ENCODE measurements around the gene CASKIN1. TPM values are rescaled to one million over a fixed set of nuclear protein-coding genes. Genes with fewer than 3 reads are reported as not detected.

CASKIN1 gene
- total RNA-seq, 2 experiments from 2014 or later, result 0.15 to 0.17 TPM

GRCh38 chr16:2229091-2229490 lies 32.7 kb upstream of the CASKIN1 start:
- no peak overlapping the region for H3K27ac Mint-ChIP-seq
- CTCF ChIA-PET, result no interaction called here
- intact Hi-C loops (cut with micrococcal nuclease), result no loop called here
- DNase-seq, result no peak
- H3K27me3 Mint-ChIP-seq (ENCODE audit: low read depth), result no peaks in the 10 kb centered on the region
- peaks cover 19% of the 10 kb centered on the region for H3K4me1 Mint-ChIP-seq (ENCODE audit: low read depth)
- no peaks in the 10 kb centered on the region for H3K9me3 Mint-ChIP-seq
- H3K4me3 Mint-ChIP-seq, result no peak overlapping the region
- peaks cover 16% of the 10 kb centered on the region for H3K36me3 Mint-ChIP-seq (ENCODE audit: low read depth)

DNA sequence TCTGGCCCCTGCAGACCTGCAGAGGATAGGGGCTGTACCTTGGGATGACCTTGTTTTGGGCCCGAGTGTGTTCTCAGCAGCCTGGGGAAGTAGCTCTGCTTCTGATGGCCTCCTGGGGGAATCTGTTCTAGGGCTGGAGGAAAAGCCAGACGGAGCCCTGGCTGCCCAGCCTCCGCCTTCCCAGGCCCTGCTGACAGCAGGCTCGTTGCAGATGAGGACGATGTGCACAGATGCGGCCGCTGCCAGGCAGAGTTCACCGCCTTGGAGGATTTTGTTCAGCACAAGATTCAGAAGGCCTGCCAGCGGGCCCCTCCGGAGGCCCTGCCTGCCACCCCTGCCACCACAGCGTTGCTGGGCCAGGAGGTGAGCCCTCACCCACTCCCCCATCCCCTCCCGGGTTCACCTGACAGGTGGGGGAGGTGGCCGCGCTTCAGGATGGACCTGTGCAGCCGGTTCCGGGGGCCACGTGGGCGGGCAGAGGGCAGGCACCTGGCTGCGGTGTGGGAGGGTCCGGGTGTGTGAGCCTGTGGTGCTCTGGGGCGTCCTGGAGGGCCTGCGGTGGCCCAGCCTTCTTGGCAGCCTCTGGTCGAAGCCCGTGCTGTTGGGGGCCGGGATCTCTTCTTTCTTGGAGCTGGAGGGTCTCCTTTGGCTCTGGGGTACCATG lies 31.9 kb upstream of the CASKIN1 start:
- Mint-ChIP-seq H3K4me1 (ENCODE audit: low read depth) (peaks cover 20% of the 10 kb centered on the region), H3K4me3 (no peak overlapping the region), H3K27ac (no peak overlapping the region), H3K27me3 (ENCODE audit: low read depth) (no peaks in the 10 kb centered on the region), H3K36me3 (ENCODE audit: low read depth) (peaks cover 13% of the 10 kb centered on the region), H3K9me3 (no peaks in the 10 kb centered on the region)
- DNase-seq, result no peak
- intact Hi-C loops (cut with micrococcal nuclease), result no loop called here
- CTCF ChIA-PET, result no interaction called here

DNA sequence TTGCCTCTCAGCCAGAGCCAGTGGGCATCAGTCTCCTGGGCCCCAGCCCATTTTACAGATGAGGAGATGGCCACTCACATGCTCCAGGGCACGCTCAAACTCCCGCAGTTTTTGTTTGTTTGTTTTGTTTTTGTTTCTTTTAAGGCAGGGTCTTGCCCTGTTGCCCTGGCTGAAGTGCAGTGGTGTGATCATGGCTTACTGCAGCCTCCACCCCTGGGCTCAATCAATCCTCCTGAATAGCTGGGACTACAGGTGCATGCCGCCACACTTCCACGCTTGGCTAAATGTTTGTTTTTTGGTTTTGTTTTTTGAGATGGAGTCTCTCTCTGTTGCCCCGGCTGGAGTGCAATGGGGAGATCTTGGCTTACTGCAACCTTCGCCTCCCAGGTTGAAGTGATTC lies 30.5 kb upstream of the CASKIN1 start:
- no peak for DNase-seq
- H3K36me3 Mint-ChIP-seq (ENCODE audit: low read depth), result peaks cover 12% of the 10 kb centered on the region
- H3K27ac Mint-ChIP-seq, result no peak overlapping the region
- intact Hi-C loops (cut with micrococcal nuclease), result no loop called here
- no peaks in the 10 kb centered on the region for H3K27me3 Mint-ChIP-seq (ENCODE audit: low read depth)
- peaks cover 22% of the 10 kb centered on the region for H3K4me1 Mint-ChIP-seq (ENCODE audit: low read depth)
- H3K4me3 Mint-ChIP-seq, result no peak overlapping the region
- CTCF ChIA-PET, result interaction anchor here (1.1 kb wide), 1 partner anchor 32 kb away, joined by 3 read pairs; no protein-coding TSS in a partner anchor
- H3K9me3 Mint-ChIP-seq, result no peaks in the 10 kb centered on the region

- no peak for DNase-seq
- H3K36me3 Mint-ChIP-seq (ENCODE audit: low read depth), result peaks cover 9% of the 10 kb centered on the region
- H3K27me3 Mint-ChIP-seq (ENCODE audit: low read depth), result no peaks in the 10 kb centered on the region
- H3K4me1 Mint-ChIP-seq (ENCODE audit: low read depth), result peaks cover 22% of the 10 kb centered on the region
- no peaks in the 10 kb centered on the region for H3K9me3 Mint-ChIP-seq
- H3K4me3 Mint-ChIP-seq, result no peak overlapping the region
- no peak overlapping the region for H3K27ac Mint-ChIP-seq
- CTCF ChIA-PET, result interaction anchor here (1.1 kb wide), 1 partner anchor 32 kb away, joined by 3 read pairs; no protein-coding TSS in a partner anchor
- intact Hi-C loops (cut with micrococcal nuclease), result no loop called here
Observed at GRCh38 chr16:2226245-2226793, 29.9 kb upstream of the CASKIN1 start.

GRCh38 chr16:2223942-2224486 lies 27.6 kb upstream of the CASKIN1 start:
- H3K36me3 Mint-ChIP-seq (ENCODE audit: low read depth), result no peaks in the 10 kb centered on the region
- peak; percentile 51 for DNase-seq
- peak overlapping the region; percentile 78 for H3K4me3 Mint-ChIP-seq
- no peaks in the 10 kb centered on the region for H3K27me3 Mint-ChIP-seq (ENCODE audit: low read depth)
- H3K27ac Mint-ChIP-seq, result peak overlapping the region; percentile 18
- H3K4me1 Mint-ChIP-seq (ENCODE audit: low read depth), result peaks cover 22% of the 10 kb centered on the region
- intact Hi-C loops (cut with micrococcal nuclease), result loop anchor here (1.0 to 5.0 kb wide), 9 partner anchors 9 to 803 kb away; partner anchors contain the start of genes ATP6V0C, ECI1, KCTD5 and MLST8
- no peaks in the 10 kb centered on the region for H3K9me3 Mint-ChIP-seq
- CTCF ChIA-PET, result no interaction called here

DNA sequence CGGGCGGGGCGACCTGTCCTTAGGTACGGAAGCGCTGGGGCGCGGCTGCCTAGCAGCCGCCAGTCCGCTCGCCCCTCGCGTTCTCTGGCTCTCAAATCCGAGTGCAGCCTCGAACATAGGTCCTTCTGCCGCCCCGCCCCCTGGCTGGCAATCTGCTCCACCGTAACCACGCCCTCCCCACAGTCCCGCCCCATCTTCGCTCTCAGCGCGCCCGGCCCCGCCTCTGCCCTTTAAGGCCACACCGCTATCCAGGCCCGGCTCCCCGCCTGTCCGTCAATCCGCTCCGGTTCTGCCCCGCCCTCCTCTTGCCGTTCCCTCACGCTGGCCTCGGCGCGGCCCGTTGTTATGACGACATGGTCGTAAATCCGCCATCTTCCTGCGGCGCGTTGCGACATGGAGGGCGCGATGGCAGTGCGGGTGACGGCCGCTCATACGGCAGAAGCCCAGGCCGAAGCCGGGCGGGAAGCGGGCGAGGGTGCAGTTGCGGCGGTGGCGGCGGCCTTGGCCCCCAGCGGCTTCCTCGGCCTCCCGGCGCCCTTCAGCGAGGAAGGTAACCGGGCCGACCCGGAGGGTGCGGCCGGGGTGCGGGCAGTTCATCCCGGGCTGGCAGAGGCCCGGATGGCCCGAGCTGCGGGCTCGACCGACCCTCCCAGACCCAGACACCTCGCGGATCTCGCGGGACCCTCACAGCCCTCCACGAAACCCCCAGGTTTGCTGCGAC lies 27.0 kb upstream of the CASKIN1 start, which contains the start of gene E4F1:
E4F1 (plus strand) TSS at position 371 of the 721 bp plus-strand sequence; CDS start at position 394, 23 bp downstream.
- CTCF ChIA-PET, result no interaction called here
- peak within 1 kb of the TSS; percentile 18 for H3K27ac Mint-ChIP-seq
- peak; percentile 100 for DNase-seq
- no peaks in the 10 kb centered on the region for H3K9me3 Mint-ChIP-seq
- no peaks in the 10 kb centered on the region for H3K27me3 Mint-ChIP-seq (ENCODE audit: low read depth)
- peaks cover 22% of the 10 kb centered on the region for H3K4me1 Mint-ChIP-seq (ENCODE audit: low read depth)
- H3K4me3 Mint-ChIP-seq, result peak within 1 kb of the TSS; percentile 78
- no peaks in the 10 kb centered on the region for H3K36me3 Mint-ChIP-seq (ENCODE audit: low read depth)
- intact Hi-C loops (cut with micrococcal nuclease), result loop anchor here (1.0 to 5.0 kb wide), 9 partner anchors 8 to 803 kb away; partner anchors contain the start of genes ATP6V0C, ECI1, KCTD5 and MLST8

- H3K27me3 Mint-ChIP-seq (ENCODE audit: low read depth), result no peaks in the 10 kb centered on the region
- intact Hi-C loops (cut with micrococcal nuclease), result loop anchor here (10.0 kb wide), 1 partner anchor 208 kb away; the partner anchor contains the start of gene CCNF
- H3K9me3 Mint-ChIP-seq, result no peaks in the 10 kb centered on the region
- peaks cover 22% of the 10 kb centered on the region for H3K4me1 Mint-ChIP-seq (ENCODE audit: low read depth)
- H3K27ac Mint-ChIP-seq, result no peak overlapping the region
- H3K4me3 Mint-ChIP-seq, result peak overlapping the region; percentile 83
- H3K36me3 Mint-ChIP-seq (ENCODE audit: low read depth), result peaks cover 13% of the 10 kb centered on the region
- CTCF ChIA-PET, result interaction anchor here (0.6 to 2.4 kb wide), 3 partner anchors 21 to 212 kb away, joined by 4 to 10 read pairs (median 5); no protein-coding TSS in a partner anchor
- no peak for DNase-seq
Observed at GRCh38 chr16:2216330-2216729, 19.9 kb upstream of the CASKIN1 start.

DNA sequence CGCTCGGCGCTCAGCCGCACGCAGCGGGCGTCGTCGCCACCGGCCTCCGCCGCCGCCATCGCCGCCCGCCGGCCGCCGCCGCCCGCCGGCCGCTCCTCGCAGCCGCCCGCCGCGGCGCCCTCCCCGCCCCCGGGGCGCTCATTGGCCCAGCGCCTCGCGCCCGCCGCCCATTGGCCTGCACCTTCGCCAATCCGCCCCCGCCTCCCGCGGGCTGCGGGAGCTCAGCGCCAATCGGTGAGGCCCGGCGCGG lies 18.2 kb upstream of the CASKIN1 start, which contains the start of gene PGP:
PGP (minus strand) TSS at position 122 of the 250 bp plus-strand sequence; CDS start at position 59, 63 bp downstream.
- Mint-ChIP-seq H3K36me3 (ENCODE audit: low read depth) (peaks cover 13% of the 10 kb centered on the region), H3K27me3 (ENCODE audit: low read depth) (no peaks in the 10 kb centered on the region), H3K4me1 (ENCODE audit: low read depth) (peaks cover 22% of the 10 kb centered on the region), H3K27ac (peak within 1 kb of the TSS; percentile 84), H3K9me3 (no peaks in the 10 kb centered on the region), H3K4me3 (peak within 1 kb of the TSS; percentile 83)
- intact Hi-C loops (cut with micrococcal nuclease), result loop anchor here (2.0 to 10.0 kb wide), 4 partner anchors 36 to 210 kb away; partner anchors contain the start of genes CCNF, ECI1, RNPS1 and TRAF7
- CTCF ChIA-PET, result interaction anchor here (2.4 kb wide), 1 partner anchor 20 kb away, joined by 10 read pairs; no protein-coding TSS in a partner anchor
- DNase-seq, result no peak

- Mint-ChIP-seq H3K9me3 (no peaks in the 10 kb centered on the region), H3K4me3 (peak overlapping the region; percentile 73), H3K27ac (no peak overlapping the region), H3K27me3 (ENCODE audit: low read depth) (no peaks in the 10 kb centered on the region), H3K36me3 (ENCODE audit: low read depth) (peaks cover 13% of the 10 kb centered on the region), H3K4me1 (ENCODE audit: low read depth) (peaks cover 22% of the 10 kb centered on the region)
- intact Hi-C loops (cut with micrococcal nuclease), result loop anchor here (2.0 to 10.0 kb wide), 4 partner anchors 37 to 211 kb away; partner anchors contain the start of genes CCNF, ECI1, RNPS1 and TRAF7
- DNase-seq, result no peak
- CTCF ChIA-PET, result interaction anchor here (2.4 kb wide), 1 partner anchor 19 kb away, joined by 10 read pairs; no protein-coding TSS in a partner anchor
Observed at GRCh38 chr16:2213817-2214718, 17.7 kb upstream of the CASKIN1 start.

DNA sequence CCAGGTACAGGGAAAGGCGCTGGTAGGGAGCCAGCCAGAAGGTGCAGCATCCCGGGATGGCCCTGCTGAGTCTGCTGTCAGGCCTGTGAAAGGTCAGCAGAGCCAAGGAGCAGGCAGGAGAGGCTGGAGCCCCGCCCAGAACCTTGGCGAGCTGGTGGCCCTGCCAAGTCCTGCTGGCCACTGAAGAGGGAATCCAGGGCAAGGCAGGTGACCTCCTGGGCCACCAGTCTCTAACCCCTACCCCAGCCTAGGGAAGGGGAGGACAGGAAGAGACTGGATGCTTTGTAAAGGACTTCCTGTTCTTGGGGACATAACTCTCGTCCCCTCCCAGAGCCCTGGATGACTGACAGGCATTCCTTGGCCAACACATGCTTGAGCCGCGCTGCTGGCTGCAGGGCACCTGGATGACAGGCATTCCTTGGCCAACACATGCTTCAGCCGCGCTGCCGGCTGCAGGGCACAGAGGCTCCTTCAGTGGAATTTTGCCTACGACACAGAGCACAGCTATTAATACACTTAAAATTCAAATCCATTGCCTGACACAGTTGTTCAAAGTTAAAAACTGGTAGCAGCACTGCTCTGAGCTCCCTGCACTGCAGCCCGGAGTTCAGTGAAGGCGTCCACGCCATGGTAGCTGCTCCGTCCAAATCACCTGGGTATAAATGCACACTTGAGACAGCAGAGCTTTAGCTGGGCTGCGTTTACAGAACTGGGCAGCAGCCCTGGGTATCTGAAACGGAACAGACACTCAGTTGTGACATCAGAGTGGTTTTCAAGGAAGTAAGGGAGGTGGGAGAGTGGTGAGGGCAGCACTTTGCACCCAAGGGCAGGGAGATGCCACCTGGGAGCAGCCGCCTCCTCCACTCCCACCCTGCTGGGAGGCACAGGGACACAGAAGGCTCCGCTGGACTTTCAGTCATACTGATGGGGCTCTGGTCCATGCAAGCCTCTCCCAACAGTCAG lies 16.2 kb upstream of the CASKIN1 start:
- Mint-ChIP-seq H3K36me3 (ENCODE audit: low read depth) (peaks cover 16% of the 10 kb centered on the region), H3K4me1 (ENCODE audit: low read depth) (peaks cover 25% of the 10 kb centered on the region), H3K4me3 (peak overlapping the region; percentile 73), H3K9me3 (no peaks in the 10 kb centered on the region), H3K27me3 (ENCODE audit: low read depth) (no peaks in the 10 kb centered on the region), H3K27ac (peak overlapping the region; percentile 13)
- DNase-seq, result no peak
- intact Hi-C loops (cut with micrococcal nuclease), result loop anchor here (10.0 kb wide), 1 partner anchor 212 kb away; the partner anchor contains the start of gene CCNF
- CTCF ChIA-PET, result interaction anchor here (0.6 kb wide), 1 partner anchor 377 kb away, joined by 4 read pairs; no protein-coding TSS in a partner anchor
